ENCODE measurements around the gene PREP.

DNA sequence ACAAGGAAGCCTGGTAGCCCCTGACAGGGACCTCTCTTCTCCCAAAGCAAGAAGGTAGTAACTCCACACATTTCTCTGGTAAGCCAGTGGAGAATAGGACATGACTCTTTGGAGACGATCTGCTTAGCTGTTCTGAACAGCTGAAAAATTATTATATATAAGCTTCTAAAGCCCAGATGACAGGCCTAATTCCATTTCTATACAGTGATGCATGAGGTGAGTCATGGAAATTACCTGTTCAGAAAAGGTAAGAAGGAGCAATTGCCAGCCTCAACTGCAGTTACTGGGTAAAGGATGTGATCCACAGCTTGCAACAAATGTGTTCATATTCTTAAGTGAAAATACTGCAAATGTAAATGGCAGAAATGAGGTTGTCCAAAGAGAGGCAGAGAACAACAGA lies 54.0 kb downstream of the PREP start:
- TF ChIP-seq POLR2AphosphoS5 (IDR thresholded peaks at IDR 0.05; ENCODE audit: low read depth) (no peak), REST (IDR thresholded peaks at IDR 0.05; ENCODE audit: insufficient replicate concordance, low read depth) (no peak), GABPA (IDR thresholded peaks at IDR 0.05; ENCODE audit: low read depth) (no peak), SPI1 (IDR thresholded peaks at IDR 0.05; ENCODE audit: borderline replicate concordance, low read depth) (no peak)
- TF ChIP-seq, protein P1, sequence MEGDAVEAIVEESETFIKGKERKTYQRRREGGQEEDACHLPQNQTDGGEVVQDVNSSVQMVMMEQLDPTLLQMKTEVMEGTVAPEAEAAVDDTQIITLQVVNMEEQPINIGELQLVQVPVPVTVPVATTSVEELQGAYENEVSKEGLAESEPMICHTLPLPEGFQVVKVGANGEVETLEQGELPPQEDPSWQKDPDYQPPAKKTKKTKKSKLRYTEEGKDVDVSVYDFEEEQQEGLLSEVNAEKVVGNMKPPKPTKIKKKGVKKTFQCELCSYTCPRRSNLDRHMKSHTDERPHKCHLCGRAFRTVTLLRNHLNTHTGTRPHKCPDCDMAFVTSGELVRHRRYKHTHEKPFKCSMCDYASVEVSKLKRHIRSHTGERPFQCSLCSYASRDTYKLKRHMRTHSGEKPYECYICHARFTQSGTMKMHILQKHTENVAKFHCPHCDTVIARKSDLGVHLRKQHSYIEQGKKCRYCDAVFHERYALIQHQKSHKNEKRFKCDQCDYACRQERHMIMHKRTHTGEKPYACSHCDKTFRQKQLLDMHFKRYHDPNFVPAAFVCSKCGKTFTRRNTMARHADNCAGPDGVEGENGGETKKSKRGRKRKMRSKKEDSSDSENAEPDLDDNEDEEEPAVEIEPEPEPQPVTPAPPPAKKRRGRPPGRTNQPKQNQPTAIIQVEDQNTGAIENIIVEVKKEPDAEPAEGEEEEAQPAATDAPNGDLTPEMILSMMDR (IDR thresholded peaks at IDR 0.05; ENCODE audit: insufficient read depth, low read length), result no peak
